Fibroblast of skin of scalp (primary cell): ENCODE measurements around the gene B4GALNT2. TPM values are rescaled to one million over a fixed set of nuclear protein-coding genes. Genes with fewer than 3 reads are reported as not detected.
A peak's percentile ranks its signal among the peaks of the same experiment; 100 is the strongest.
"Not testable (repeated sequence)": the region's sequence is repeated elsewhere in the genome, so short reads cannot be mapped to it uniquely, and the experiment has no call there.

Experiments used
- DNase-seq: peaks from one replicate; pipeline ENCODE4 v3.0.0-alpha.2; 2013
- polyA plus RNA-seq, 2 experiments: library from polyadenylated mRNA; unstranded; fragments of 120-200 nt; gene quantifications; one replicate each; pipeline ENCODE4 v1.2.1, GENCODE V29; 2013; ENCODE audit not compliant: insufficient read length in 2 of 2

The B4GALNT2 gene, protein sequence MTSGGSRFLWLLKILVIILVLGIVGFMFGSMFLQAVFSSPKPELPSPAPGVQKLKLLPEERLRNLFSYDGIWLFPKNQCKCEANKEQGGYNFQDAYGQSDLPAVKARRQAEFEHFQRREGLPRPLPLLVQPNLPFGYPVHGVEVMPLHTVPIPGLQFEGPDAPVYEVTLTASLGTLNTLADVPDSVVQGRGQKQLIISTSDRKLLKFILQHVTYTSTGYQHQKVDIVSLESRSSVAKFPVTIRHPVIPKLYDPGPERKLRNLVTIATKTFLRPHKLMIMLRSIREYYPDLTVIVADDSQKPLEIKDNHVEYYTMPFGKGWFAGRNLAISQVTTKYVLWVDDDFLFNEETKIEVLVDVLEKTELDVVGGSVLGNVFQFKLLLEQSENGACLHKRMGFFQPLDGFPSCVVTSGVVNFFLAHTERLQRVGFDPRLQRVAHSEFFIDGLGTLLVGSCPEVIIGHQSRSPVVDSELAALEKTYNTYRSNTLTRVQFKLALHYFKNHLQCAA
- polyA plus RNA-seq (2013, experiment 1 of 2; ENCODE audit: insufficient read length): 0.04 TPM
- 0.06 TPM for polyA plus RNA-seq (2013, experiment 2 of 2; ENCODE audit: insufficient read length)

DNA sequence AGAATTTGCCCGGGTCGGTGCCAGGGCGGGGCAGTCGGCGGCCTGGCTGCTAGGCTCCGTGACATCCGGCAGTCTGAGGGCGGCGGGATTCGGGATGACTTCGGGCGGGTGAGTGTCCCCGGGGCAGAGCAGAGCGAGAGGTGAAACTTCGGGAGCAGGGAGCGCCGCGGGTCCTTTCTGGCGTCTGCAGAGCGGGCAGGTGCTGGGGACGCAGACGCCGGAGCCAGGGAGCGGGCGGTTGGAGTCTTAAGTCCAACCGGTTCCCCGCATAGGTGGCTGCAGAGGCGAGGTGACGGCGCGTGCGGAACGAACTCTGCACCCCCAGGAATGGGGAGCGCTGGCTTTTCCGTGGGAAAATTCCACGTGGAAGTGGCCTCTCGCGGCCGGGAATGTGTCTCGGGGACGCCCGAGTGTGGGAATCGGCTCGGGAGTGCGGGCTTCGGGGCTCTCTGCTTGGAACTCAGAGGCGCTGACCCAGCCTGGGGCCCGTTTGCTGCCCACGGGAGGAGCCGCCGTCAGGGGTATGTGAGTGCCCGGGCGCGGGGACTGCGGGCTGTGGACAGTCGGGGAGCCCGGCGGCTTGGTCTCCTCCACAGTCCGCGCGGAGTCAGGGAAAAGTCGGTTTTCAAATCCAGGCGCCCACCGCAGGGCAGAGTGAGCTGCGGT, at the start of gene B4GALNT2:
B4GALNT2 (plus strand) TSS at position 71 of the 666 bp plus-strand sequence; CDS start at position 95, 24 bp downstream.
- no peak for DNase-seq

DNA sequence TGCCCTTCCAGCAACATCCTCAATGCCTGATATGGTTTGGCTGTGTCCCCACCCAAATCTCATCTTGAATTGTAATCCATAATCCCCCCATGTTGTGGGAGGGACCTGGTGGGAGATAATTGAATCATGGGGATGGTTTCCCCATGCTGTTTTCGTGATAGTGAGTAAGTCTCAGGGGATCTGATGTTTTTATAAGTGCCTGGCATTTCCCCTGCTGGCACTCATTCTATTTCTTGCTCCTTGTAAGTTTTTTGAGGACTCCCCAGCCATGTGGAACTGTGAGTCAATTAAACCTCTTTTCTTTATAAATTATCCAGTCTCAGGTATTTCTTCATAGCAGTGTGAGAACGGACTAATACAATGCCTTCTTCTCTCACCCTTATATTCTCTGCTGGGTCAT, 47.5 kb upstream of the B4GALNT2 start:
- not testable (repeated sequence) for DNase-seq

DNA sequence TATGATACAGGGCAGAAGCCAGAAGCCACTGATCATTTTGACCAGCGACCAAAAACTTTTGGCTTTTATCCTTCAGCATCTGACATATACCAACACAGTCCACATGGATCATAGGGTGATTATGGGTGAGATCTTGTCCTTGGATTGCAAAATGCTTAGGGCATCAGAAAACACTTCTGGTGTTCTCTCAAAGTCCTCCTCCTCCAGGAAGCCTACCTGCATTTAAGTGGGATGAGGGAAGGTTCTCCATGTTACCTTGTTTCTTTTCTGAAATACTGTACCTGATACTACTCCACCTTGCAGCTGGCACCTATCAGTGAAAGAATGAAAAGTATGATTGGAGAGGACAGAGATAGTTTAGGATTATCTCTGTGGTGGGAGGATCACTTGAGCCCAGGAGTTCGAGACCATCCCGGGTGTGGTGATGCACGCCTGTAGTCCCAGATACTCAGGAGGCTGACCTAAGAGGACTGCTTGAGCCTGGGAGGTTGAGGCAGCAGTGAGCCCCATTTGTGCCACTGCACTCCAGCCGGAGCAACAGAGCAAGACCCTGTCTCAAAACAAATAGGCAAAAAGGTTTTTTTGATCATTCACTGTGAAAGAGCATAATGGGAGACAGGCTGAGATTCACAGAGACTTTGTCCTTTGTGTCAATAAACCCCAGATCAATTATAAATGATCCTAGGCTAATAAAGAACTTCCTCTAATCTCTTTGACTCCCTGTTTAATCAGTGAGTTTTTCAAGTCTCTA, 46.8 kb upstream of the B4GALNT2 start:
- DNase-seq: no peak

DNA sequence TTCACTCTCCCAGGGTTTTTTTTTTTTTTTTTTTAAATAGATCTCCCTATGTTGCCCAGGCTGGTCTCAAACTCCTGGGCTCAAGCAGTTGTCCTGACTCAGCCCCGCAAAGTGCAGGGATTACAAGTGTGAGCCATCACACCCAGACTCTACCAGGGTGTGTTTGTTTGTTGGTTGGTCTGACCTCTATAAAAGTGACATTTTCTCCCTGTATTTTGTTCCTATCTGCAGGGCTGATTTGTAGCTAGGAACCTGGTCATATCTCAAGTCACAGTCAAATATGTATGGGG, 46.3 kb upstream of the B4GALNT2 start:
- DNase-seq: no peak

DNA sequence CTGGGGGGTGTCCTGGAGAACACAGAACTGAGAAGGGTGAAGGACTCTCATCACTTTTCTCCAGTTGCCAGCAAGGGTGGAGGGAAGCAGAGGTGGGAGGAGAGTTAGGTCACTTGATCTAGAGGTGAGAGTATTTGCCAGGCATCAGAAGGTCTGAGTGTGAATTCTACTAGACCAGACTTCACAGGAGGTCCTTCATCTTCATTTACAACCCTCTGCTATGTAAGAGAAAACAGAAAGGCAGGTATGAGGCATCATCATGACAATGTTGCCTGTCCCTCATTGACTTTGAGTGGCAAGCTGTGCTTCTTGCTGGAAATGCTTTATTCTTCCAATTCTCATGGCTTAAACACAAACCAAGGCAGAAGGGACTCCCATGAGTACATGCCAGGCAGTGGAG, 45.9 kb upstream of the B4GALNT2 start:
- DNase-seq: no peak

DNA sequence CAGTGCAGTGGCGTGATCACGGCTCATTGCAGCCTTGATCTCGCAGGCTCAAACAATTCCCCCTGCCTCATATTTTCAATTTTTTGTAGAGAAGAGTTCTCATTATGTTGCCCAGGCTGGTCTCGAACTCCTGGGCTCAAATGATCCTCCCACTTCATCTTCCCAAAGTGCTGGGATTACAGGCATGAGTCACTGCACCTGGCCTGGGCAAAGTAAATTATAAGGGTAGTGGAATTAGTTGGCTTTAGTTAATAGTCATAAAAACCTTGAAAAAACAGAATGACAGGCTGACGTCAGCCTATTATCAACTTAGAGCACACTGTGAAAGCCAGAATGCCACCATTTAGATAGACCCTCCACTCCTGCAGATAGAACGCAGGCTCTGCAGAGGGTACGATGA, 43.5 kb upstream of the B4GALNT2 start:
- no peak for DNase-seq

DNA sequence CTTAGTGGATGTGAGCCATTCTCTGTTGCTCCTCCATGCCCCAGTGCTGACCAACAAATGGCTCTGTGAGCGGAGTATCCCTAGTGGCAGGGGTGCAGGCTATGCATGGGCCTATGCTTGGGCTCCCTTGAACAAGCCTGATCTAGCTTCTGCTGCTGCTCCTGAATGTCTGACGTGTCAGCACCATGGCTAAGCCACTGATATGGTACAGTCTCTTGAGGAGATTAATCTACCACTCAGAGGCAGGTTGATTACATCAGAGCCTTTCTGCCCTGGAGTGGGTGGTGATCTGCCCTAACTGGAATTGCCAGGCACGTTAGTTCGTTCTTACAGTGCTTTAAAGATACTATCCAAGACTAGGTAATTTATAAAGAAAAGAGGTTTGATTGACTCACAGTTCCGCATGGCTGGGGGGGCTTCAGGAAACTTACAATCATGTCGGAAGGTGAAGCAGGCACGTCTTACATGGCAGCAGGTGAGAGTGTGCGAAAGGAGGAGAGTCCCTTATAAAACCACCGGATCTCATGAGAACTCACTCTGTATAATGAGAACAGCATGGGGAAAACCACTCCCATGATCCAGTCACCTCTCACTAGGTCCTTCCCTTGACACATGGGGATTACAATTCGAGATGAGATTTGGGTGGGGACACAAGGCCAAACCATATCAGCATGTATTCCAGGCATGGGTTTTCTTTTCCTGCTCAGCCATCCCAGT, 41.5 kb upstream of the B4GALNT2 start:
- DNase-seq: no peak

DNA sequence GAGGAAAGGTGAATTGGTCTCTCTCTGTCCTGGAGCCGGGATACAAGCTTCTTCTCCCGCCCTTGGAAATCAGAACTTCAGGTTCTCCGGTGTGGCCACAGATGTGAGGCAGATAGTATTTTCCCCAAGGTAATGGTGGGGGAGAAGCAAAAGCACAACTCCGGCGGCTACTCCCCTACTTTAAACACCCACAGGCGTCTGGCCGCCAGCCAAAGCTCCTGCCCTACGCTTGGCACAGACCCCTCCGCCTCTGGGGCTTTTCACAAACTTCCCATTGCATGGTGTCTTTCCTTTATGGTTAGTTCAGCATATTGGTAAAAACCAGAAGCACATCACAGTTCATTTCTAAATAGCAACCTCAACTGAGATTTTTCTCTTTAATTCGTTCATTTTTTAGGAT, 39.4 kb upstream of the B4GALNT2 start:
- DNase-seq: no peak

DNA sequence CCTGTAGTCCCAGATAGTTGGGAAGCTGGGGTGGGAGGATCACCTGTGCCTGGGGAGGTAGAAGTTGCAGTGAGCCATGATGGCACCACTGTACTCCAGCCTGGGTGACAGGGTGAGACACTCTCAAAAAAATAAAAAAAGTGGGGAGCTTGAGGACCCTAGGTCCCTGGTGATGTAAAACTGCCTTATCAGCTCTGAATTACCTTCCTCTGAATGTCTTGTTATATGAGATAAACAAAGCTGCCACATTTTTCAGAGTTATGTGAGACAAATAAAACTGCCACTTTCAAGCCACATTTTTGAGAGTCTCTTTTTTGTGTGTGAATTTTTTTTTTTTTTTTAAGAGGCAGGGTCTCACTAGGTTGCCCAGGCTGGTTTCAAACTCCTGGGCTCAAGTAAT, 32.0 kb upstream of the B4GALNT2 start:
- no peak for DNase-seq

DNA sequence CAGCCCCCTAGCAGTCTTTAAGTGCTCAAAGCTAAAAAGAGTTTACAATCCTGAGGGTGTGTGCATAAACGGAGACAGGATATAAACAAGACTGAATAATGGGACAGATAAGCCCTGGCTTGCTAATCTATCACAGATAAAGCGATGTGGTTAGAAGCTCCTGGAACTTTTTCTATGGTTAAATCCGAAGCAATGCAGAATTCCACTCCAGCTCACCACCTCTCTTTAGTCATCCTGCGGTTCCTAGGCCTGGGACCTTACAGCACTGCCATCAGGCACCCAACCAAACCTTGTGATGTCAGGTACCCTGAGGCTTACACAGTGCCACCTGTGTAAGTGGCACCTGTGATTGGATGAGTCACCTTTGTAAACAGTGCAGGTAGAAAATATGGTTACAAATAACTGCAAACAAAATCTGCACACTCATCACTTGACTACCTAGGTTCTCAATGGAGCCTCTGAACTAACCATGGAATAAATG, 31.5 kb upstream of the B4GALNT2 start:
- DNase-seq: no peak

DNA sequence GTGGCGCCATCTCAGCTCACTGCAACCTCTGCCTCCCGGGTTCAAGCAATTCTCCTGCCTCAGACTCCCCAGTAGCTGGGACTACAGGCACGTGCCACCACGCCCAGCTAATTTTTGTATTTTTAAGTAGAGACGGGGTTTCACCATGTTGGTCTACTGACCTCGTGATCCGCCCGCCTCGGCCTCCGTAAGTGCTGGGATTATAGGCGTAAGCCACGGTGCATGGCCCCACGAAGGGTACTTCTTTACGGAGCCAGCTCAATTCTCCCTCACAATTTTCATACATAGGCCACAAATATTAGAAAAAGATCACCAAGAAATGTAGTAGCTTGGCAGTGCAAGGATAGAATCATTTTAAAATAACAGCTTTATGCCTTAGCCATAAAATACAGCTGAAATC, 29.2 kb upstream of the B4GALNT2 start:
- not testable (repeated sequence) for DNase-seq

DNA sequence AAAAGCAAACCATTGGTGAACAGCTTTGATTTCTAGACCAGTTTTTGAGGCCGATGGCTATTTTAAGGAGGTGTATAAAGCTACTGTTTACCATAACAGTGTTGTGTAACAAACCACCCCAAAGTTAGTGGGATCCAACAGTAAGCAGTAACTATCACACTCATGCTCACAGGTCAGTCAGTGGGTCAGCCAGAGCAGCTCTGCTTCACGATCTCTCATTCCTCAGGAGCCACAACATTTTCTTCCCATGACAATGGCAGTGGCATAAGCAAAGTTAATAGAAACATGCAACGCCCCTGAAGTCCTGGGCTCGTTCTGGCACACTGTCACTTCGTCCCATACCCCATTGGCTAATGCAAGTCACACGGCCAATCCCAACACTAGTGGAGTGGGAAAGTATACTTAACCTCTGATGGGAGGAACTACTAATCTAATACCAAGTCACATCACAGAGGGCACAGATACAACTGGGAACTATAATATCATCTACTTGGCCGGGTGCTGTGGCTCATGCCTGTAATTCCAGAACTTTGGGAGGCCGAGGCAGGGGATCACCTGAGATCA, 28.0 kb upstream of the B4GALNT2 start:
- DNase-seq: peak; percentile 21

DNA sequence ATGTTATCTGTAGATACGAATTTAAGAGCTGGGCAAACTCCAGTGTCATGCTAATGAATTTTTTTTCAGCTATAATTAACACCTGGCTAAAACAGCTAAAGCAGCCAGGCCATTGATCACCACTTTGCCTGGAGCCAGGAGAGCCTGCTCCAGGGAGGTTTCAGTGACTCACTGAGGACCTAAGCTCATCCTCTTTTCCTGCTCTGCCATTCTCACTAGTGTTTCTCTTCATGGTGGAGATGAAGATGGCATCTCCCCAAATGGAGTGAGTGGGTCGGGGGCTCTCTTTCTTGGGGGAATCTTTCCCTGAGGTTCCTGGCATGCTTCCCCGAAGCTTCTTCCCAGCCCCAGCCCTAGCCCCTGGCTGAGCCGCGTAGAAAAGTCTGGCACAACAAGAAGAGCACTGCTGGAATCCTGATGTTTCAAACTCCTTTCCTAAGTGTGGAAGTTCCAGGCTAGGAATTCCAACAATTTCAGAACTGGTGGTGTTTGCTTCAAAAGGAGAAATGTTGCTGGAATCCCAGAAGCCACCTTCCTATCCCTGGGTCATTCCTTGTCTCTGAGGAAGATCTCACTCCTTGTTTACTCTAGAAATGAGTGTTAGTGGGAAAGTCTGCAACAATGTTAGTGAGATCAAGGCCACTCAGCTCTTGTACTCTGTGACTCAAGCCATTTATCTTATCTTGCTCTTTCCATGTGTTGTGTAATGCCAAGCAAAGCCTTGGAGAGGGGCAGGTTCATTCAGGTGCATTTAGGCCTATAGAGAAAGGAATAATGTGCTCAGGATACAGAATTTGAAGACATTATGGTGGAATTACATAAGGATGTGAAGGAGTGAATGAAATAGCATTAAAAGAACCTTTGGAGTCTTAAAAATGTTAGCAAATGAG, 26.0 kb upstream of the B4GALNT2 start:
- peak; percentile 82 for DNase-seq

DNA sequence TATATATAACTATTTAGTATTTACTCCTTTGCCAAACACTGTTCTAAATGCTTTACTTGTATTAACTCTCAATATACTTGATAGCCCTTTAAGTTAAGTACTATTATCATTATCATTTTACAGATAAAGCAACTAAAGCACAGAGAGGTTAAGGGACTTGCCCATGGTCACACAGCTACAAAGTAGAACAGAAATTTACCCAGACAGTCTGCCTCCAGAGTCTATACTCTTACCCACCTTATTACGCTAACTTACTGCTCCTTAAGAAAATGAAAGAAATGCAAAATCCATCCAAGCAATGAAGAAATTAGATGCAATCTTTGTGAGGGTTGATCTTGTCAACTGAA, 25.4 kb upstream of the B4GALNT2 start:
- DNase-seq: no peak

DNA sequence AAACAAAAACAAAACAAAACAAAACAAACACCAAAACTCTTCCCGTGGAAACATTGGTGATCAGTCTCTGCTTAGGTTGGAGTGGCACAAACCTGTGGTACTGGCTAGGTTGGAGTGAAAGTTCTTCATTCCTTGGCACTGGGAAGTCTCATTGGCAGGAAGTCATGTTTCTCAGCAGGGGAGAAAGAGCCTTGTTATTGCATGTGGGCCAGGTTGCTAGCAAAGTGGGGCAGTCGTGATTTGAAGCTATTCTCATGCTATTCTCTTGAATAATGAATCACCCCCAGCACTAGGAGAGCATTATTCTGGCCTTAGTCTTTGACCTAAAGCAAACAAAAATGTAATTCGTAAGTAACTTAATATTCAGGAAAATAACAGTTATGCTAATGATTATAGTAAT, 24.3 kb upstream of the B4GALNT2 start:
- peak; percentile 94 for DNase-seq

DNA sequence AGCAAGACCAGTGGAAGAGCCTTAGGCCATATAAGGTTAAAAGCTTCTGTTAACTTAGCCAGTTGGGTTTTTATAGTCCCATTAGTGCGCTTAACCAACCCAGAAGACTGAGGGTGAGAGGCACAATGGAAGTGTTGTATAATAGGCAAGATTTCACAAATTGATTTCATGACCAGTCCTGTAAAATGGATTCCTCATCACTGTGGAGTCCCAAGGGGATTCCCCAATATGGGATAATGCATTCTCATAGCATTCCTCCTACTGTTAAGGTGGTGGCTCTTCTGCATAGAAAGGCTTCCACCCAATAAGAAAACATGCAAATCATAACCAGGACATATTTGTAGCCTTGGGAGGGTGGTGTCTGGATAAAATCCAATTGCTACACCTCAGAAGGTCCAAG, 22.1 kb upstream of the B4GALNT2 start:
- peak; percentile 54 for DNase-seq

DNA sequence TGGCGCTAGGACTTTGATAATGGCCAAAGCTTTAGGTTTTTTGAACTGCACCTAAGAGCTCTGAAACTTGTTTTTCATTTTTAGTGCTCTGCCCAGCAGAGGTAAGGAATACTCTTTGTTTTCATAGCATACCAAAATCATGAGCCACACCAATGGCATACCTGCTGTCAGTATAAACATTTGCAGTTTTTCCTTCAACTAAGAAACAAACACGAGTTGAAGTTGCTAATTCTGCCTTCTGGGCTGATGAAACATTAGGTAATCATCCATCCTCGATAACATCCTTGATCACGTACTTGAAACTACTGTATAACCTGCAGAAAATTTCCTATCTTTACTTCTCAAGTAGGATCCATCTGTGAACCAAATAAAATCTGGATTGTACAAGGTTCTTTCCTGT, 20.6 kb upstream of the B4GALNT2 start:
- DNase-seq: no peak

DNA sequence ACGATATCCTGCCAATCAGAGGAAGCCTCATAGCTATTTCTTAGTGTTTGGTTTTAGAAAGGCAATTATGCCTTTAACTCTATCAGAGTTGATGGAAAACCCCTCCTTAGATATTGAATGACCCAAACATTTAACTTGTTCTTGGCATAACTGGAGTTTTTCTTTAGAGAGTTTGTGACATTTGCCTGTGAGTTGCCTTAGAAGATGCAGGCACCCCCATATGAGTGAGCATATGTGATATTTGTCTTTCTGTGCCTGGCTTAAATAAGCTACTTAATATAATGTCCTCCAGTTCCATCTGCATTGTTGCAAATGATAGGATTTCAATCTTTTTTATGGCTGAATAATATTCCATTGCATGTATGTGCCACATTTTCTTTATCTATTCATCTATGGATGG, 19.6 kb upstream of the B4GALNT2 start:
- no peak for DNase-seq

DNA sequence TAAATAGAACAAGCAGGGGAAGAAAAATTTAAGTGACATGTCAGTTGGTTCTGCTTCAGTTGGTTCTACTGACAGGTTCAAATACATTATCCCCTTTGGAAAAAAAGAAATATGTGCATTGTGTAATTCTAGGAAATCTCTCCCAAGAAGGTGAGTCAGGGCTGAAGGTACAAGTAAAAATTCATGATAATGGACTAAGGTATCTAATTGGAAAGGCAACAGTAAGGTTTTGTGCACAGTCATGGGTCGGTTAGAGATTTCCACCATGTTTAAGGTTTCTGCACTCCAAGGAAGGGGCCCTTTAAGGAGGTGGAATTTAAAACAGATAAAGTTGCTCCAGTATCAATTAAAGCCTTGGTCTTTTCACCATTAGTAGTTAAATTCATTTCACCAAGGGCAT, 17.9 kb upstream of the B4GALNT2 start:
- DNase-seq: no peak

DNA sequence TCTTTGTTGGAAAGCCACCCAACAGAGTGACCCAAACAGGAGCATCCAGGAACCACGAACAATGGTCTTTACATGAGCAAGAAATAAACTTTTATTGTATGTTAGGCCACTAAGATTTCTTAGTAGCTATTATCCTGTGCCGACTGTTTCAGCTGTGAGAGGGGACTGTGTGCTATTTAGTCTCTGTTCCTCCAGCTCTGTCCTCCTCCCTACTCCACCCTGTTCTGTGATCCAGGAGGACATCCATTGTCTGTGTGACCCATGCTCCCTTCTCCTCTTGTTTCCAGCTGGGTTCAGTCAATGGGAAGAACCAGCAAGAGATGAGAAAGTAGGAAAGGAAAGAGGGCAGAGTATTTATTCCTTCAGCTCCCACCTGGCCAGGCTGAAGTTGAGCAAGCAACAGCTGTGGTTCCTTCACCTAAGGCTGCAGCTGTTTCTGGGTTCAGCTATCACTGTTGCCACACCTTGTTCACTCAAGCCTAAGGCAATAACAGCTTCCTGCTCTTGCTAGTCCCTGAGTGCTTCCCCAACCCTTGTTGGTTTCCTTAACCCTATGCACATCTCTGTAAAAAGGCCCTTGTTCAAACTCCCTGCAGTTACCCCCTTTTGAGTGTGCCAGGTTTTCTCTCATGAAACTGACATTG, 14.9 kb upstream of the B4GALNT2 start:
- no peak for DNase-seq

DNA sequence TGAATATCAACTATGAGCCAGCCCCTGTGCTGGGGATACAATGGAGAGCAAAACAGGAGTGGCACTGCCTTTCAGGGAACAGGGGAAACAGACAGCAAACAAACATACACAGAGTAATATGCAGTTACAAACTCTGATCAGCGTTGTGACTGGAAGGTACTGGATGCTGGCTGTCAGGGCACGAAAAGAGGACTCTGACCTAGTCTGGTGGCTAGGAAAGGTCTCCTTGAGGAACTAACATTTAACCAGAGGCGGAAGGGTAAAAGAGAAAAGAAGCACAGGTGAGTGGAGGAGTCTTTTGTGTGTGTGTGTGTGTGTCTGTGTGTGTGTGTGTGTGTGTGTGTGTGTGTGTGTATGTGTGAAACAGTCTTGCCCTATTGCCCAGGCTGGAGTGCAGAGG, 12.4 kb upstream of the B4GALNT2 start:
- no peak for DNase-seq
